Kidney tubule cell (primary cell): ENCODE data around the gene MAP2.
A peak's percentile ranks its signal among the peaks of the same experiment; 100 is the strongest.
"Not testable (repeated sequence)": the region's sequence is repeated elsewhere in the genome, so short reads cannot be mapped to it uniquely, and the experiment has no call there.

ENCODE experiments used
- DNase-seq: peaks from one replicate; pipeline ENCODE4 v3.0.0-alpha.2; 2018; ENCODE audit warnings: low spot score

The MAP2 gene

GRCh38 chr2:209591021-209591420, 167.2 kb downstream of the MAP2 start:
- DNase-seq, result no peak

GRCh38 chr2:209592106-209592505, 168.3 kb downstream of the MAP2 start:
- no peak for DNase-seq

- DNase-seq, result no peak
Measured at GRCh38 chr2:209593930-209594329, 170.1 kb downstream of the MAP2 start.

- DNase-seq, result no peak
Measured at GRCh38 chr2:209596262-209596661, 172.4 kb downstream of the MAP2 start.

- DNase-seq, result not testable (repeated sequence)
Measured at GRCh38 chr2:209598227-209598626, 174.4 kb downstream of the MAP2 start.

- DNase-seq, result no peak
Measured at GRCh38 chr2:209600341-209601171, 176.7 kb downstream of the MAP2 start.

- DNase-seq, result no peak
Measured at GRCh38 chr2:209601497-209601896, 177.7 kb downstream of the MAP2 start.

- DNase-seq, result no peak
Measured at GRCh38 chr2:209602259-209602658, 178.4 kb downstream of the MAP2 start.

- no peak for DNase-seq
Measured at GRCh38 chr2:209609531-209609930, 185.7 kb downstream of the MAP2 start.

GRCh38 chr2:209610631-209611030, 186.8 kb downstream of the MAP2 start:
- DNase-seq, result no peak

GRCh38 chr2:209613649-209614305, 189.9 kb downstream of the MAP2 start:
- DNase-seq, result no peak

GRCh38 chr2:209614690-209615369, 191.0 kb downstream of the MAP2 start:
- DNase-seq, result no peak

- no peak for DNase-seq
Measured at GRCh38 chr2:209619782-209620181, 195.9 kb downstream of the MAP2 start.

- peak; percentile 23 for DNase-seq
Measured at GRCh38 chr2:209624192-209624938, 200.5 kb downstream of the MAP2 start.

- DNase-seq, result peak; percentile 39
Measured at GRCh38 chr2:209629597-209629996, 205.8 kb downstream of the MAP2 start.

GRCh38 chr2:209633911-209634310, 210.1 kb downstream of the MAP2 start:
- no peak for DNase-seq

GRCh38 chr2:209636076-209636475, 212.2 kb downstream of the MAP2 start:
- no peak for DNase-seq

GRCh38 chr2:209637293-209637692, 213.4 kb downstream of the MAP2 start:
- no peak for DNase-seq

- peak; percentile 46 for DNase-seq
Measured at GRCh38 chr2:209638346-209638745, 214.5 kb downstream of the MAP2 start.

GRCh38 chr2:209640358-209640757, 216.5 kb downstream of the MAP2 start:
- no peak for DNase-seq

- peak; percentile 14 for DNase-seq
Measured at GRCh38 chr2:209642146-209642820, 218.4 kb downstream of the MAP2 start.

GRCh38 chr2:209644842-209645241, 221.0 kb downstream of the MAP2 start:
- no peak for DNase-seq
